Caco-2 (cell line): ENCODE measurements around the gene DLX4. TPM values are rescaled to one million over a fixed set of nuclear protein-coding genes. Genes with fewer than 3 reads are reported as not detected.

ENCODE experiments used
- BruUV-seq: library from RNA; stranded (reverse); fragments of 400-500 nt; replicated peaks from 2 replicates; lab custom pipeline; 2021; lab: Mats Ljungman, UMichigan
- CTCF ChIA-PET: fragments of 300-600 bp; sonication (Branson Sonifier 250); formaldehyde crosslinking; loops from one replicate; lab custom pipeline; 2022; ENCODE audit warnings: antibody characterized with exemption; lab: Charles Lee
- POLR2A ChIA-PET: fragments of 300-600 bp; sonication (Branson Sonifier 250); formaldehyde crosslinking; loops from one replicate; lab custom pipeline; 2022; ENCODE audit warnings: antibody characterized with exemption; lab: Charles Lee
- DNase-seq, 2 experiments: peaks; one replicate each; pipeline versions ENCODE4 v3.0.0 to v3.0.0-alpha.2; 2020 to 2022
- H3K27me3 ChIP-seq: replicated peaks from 2 replicates; pipeline ENCODE4 v1.6.0; 2011; ENCODE audit warnings: low read length; ENCODE audit not compliant: control insufficient read depth, insufficient read depth
- H3K36me3 ChIP-seq: 2 replicates; pipeline ENCODE4 v1.5.1; 2011; ENCODE audit warnings: low read length; ENCODE audit not compliant: control insufficient read depth, insufficient read depth
- H3K4me1 ChIP-seq: fragments of 250-450 bp; sonication (Bioruptor Pico); 2 replicates; pipeline ENCODE4 v1.5.1; 2020; ENCODE audit warnings: mild to moderate bottlenecking
- H3K4me3 ChIP-seq: 2 replicates; pipeline ENCODE4 v1.5.1; 2011; ENCODE audit warnings: low read depth, mild to moderate bottlenecking, control low read depth, low read length
- H3K9me3 ChIP-seq: fragments of 250-450 bp; sonication (Bioruptor Pico); 2 replicates; pipeline ENCODE4 v1.5.1; 2020; ENCODE audit warnings: mild to moderate bottlenecking, moderate library complexity
- H3K27ac Mint-ChIP-seq: one replicate; pipeline ENCODE4 v1.8.0; 2022; ENCODE audit warnings: mixed read lengths; ENCODE audit not compliant: unreplicated experiment
- H3K27me3 Mint-ChIP-seq: one replicate; pipeline ENCODE4 v1.8.0; 2022; ENCODE audit warnings: mixed read lengths; ENCODE audit not compliant: insufficient read depth, unreplicated experiment
- H3K36me3 Mint-ChIP-seq: one replicate; pipeline ENCODE4 v1.8.0; 2022; ENCODE audit warnings: mild to moderate bottlenecking, mixed read lengths; ENCODE audit not compliant: insufficient read depth, unreplicated experiment
- H3K4me1 Mint-ChIP-seq: one replicate; pipeline ENCODE4 v1.8.0; 2022; ENCODE audit warnings: low read depth, mixed read lengths; ENCODE audit not compliant: unreplicated experiment
- H3K4me3 Mint-ChIP-seq: one replicate; pipeline ENCODE4 v1.8.0; 2022; ENCODE audit warnings: mild to moderate bottlenecking, moderate library complexity, mixed read lengths; ENCODE audit not compliant: unreplicated experiment
- H3K9me3 Mint-ChIP-seq: one replicate; pipeline ENCODE4 v1.8.0; 2022; ENCODE audit warnings: mixed read lengths; ENCODE audit not compliant: unreplicated experiment
- intact Hi-C: fragments of 100-400 bp; cut with micrococcal nuclease; formaldehyde crosslinking; loops from one replicate; pipeline ENCODE4 v1.10.0; 2022; ENCODE audit not compliant: unreplicated experiment
- total RNA-seq: library from RNA; stranded (reverse); gene quantifications from 2 replicates; pipeline ENCODE4 v1.2.3, GENCODE V29; 2022
- TF ChIP-seq, protein P1 (sequence below), 2 experiments: fragments of 200-600 bp in 1 of 2; IDR thresholded peaks; 1 replicate in 1 of 2; 2 replicates in 1 of 2; pipeline versions ENCODE4 v1.5.1 to v1.8.0; 2011 to 2022; ENCODE audit warnings: antibody characterized with exemption in 1 of 2, control low read depth in 1 of 2, inconsistent platforms in 1 of 2, low read depth in 1 of 2, low read length in 1 of 2, mild to moderate bottlenecking in 1 of 2, moderate library complexity in 1 of 2; ENCODE audit not compliant: insufficient read depth in 1 of 2, severe bottlenecking in 1 of 2, unreplicated experiment in 1 of 2

Gene DLX4
- total RNA-seq, 1 experiment from 2014 or later = 27.0 TPM

DNA sequence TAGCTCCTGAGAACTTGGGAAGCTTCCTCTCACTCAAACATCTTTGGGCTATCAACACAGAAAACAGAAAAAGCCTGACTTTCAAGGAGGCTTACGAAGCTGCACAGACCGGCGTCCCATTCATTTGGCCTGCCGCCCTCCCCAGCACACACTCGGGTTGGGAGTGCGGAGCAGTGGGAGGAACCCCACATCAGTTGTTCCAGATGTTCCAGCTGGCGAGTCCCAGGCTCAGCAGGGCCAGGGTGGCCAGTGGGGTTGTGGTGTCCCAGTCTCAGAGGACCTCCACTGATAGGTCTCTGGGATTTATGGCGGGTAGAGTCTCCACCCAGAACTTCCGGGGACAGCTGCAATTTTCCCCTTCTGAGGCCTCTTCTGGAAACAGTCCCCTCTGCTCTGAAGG, 43.1 kb upstream of the DLX4 start:
- Mint-ChIP-seq H3K9me3 (no peaks in the 10 kb centered on the region), H3K27me3 (no peaks in the 10 kb centered on the region), H3K27ac (no peak overlapping the region), H3K4me1 (peaks cover 23% of the 10 kb centered on the region), H3K4me3 (no peak overlapping the region), H3K36me3 (no peaks in the 10 kb centered on the region)
- no TSS peak for BruUV-seq
- intact Hi-C loops = no loop called here
- H3K36me3 ChIP-seq = no peaks in the 10 kb centered on the region
- H3K4me3 ChIP-seq = no peak overlapping the region
- CTCF ChIA-PET = no interaction called here
- peaks cover 26% of the 10 kb centered on the region for H3K4me1 ChIP-seq
- TF ChIP-seq, protein P1, sequence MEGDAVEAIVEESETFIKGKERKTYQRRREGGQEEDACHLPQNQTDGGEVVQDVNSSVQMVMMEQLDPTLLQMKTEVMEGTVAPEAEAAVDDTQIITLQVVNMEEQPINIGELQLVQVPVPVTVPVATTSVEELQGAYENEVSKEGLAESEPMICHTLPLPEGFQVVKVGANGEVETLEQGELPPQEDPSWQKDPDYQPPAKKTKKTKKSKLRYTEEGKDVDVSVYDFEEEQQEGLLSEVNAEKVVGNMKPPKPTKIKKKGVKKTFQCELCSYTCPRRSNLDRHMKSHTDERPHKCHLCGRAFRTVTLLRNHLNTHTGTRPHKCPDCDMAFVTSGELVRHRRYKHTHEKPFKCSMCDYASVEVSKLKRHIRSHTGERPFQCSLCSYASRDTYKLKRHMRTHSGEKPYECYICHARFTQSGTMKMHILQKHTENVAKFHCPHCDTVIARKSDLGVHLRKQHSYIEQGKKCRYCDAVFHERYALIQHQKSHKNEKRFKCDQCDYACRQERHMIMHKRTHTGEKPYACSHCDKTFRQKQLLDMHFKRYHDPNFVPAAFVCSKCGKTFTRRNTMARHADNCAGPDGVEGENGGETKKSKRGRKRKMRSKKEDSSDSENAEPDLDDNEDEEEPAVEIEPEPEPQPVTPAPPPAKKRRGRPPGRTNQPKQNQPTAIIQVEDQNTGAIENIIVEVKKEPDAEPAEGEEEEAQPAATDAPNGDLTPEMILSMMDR (IDR thresholded peaks at IDR 0.05; ENCODE audit: insufficient read depth in 1 of 2, low read depth in 1 of 2, low read length in 1 of 2, severe bottlenecking in 1 of 2, unreplicated experiment in 1 of 2) = no peak
- no peaks in the 10 kb centered on the region for H3K9me3 ChIP-seq
- H3K27me3 ChIP-seq = no peaks in the 10 kb centered on the region
- no peak for DNase-seq
- POLR2A ChIA-PET = no interaction called here

DNA sequence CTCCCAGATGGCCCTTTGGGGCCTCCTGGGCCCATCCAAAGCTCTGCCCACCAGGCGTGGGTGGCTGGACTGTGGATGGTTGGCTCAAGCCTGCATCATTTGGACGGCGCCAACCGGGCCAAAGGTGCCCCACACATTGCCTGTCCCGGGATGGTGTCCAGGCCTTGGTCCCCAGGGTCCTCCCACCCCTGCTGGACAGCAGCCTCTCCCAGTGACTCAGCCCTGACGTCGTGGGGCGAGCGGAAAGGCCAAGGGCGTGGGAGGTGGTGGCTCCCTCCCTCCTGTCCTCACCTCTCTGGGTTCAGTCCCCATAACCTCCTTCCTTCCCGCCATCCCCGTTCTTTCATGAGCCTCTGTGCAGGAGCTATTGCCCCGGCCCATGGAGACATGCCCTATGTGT, 42.1 kb upstream of the DLX4 start:
- no peaks in the 10 kb centered on the region for H3K9me3 Mint-ChIP-seq
- H3K36me3 Mint-ChIP-seq = no peaks in the 10 kb centered on the region
- no peak for DNase-seq
- BruUV-seq = no TSS peak
- CTCF ChIA-PET = interaction anchor here (0.8 to 2.0 kb wide), 5 partner anchors 22 to 226 kb away, joined by 3 to 12 read pairs (median 3); no protein-coding TSS in a partner anchor
- Histone ChIP-seq H3K27me3 (no peaks in the 10 kb centered on the region), H3K9me3 (no peaks in the 10 kb centered on the region), H3K4me1 (peaks cover 24% of the 10 kb centered on the region), H3K4me3 (no peak overlapping the region), H3K36me3 (no peaks in the 10 kb centered on the region)
- peaks cover 14% of the 10 kb centered on the region for H3K4me1 Mint-ChIP-seq
- no peaks in the 10 kb centered on the region for H3K27me3 Mint-ChIP-seq
- no peak overlapping the region for H3K4me3 Mint-ChIP-seq
- no peak overlapping the region for H3K27ac Mint-ChIP-seq
- intact Hi-C loops = no loop called here
- POLR2A ChIA-PET = no interaction called here
- TF ChIP-seq, protein P1 (IDR thresholded peaks at IDR 0.05; ENCODE audit: insufficient read depth in 1 of 2, low read depth in 1 of 2, low read length in 1 of 2, severe bottlenecking in 1 of 2, unreplicated experiment in 1 of 2) = no peak

DNA sequence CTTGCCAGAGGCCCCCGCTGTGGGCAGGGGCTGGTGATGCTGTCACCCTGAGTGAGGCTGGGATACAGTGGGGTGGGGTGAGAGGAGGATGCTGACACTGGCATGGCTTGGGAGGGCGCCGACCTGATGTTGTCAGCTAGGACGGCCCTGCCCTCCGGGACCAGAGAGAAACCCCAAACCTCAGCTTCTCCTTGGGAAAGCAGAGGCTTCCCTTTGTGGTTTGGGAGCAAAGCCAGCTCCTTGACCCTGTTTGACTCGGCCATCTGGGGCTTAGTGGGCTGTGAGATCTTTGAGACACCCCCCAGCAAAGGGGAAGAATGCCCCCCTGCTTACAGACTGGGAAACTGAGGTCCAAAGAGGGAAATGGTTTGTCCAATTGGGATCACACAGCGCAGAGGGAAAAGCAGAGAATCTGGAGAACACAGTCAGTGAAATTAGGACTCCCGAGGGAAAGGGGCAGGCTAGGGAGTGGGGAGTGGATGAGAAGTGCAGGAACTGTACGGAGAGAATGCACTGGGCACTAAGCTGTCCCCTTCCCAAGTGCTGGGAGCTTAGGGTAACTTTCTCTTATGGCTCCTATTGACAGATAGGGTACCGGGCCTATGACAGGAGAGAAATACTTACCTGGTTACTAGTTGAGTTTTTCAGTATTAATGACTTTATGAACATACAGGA, 40.7 kb upstream of the DLX4 start:
- intact Hi-C loops = no loop called here
- no peaks in the 10 kb centered on the region for H3K27me3 ChIP-seq
- H3K4me3 ChIP-seq = no peak overlapping the region
- H3K9me3 ChIP-seq = no peaks in the 10 kb centered on the region
- no peaks in the 10 kb centered on the region for H3K36me3 ChIP-seq
- no peaks in the 10 kb centered on the region for H3K9me3 Mint-ChIP-seq
- H3K27ac Mint-ChIP-seq = no peak overlapping the region
- H3K4me1 Mint-ChIP-seq = peaks cover 7% of the 10 kb centered on the region
- no peak overlapping the region for H3K4me3 Mint-ChIP-seq
- H3K36me3 Mint-ChIP-seq = no peaks in the 10 kb centered on the region
- H3K4me1 ChIP-seq = peaks cover 23% of the 10 kb centered on the region
- TF ChIP-seq, protein P1 (IDR thresholded peaks at IDR 0.05; ENCODE audit: insufficient read depth in 1 of 2, low read depth in 1 of 2, low read length in 1 of 2, severe bottlenecking in 1 of 2, unreplicated experiment in 1 of 2) = no peak
- CTCF ChIA-PET = interaction anchor here (1.5 to 2.0 kb wide), 2 partner anchors 24 to 29 kb away, joined by 5 to 12 read pairs; no protein-coding TSS in a partner anchor
- no TSS peak for BruUV-seq
- no peak for DNase-seq
- POLR2A ChIA-PET = interaction anchor here (0.8 kb wide), 1 partner anchor 220 kb away, joined by 4 read pairs; no protein-coding TSS in a partner anchor
- no peaks in the 10 kb centered on the region for H3K27me3 Mint-ChIP-seq
